PC-9 (cell line): ENCODE results near the gene CFAP251.

Source experiments
- CTCF ChIP-seq: fragments of 200-600 bp; sonication (generic); conservative IDR thresholded peaks from 2 replicates; pipeline ENCODE4 v1.6.1; 2017; ENCODE audit warnings: mixed run types, antibody characterized with exemption, mild to moderate bottlenecking, moderate library complexity
- EZH2 ChIP-seq: fragments of 200-600 bp; sonication (generic); IDR thresholded peaks from 2 replicates; pipeline ENCODE4 v1.8.0; 2017; ENCODE audit warnings: antibody characterized with exemption, low read depth

GRCh38 chr12:122005252-122005776, 86.9 kb downstream of the CFAP251 start:
- TF ChIP-seq CTCF = no peak
- no peak for TF ChIP-seq EZH2
